Thymus (tissue), 11 donors: ENCODE measurements around the gene SEPHS1. TPM values are rescaled to one million over a fixed set of nuclear protein-coding genes. Genes with fewer than 3 reads are reported as not detected.
A peak's percentile ranks its signal among the peaks of the same experiment; 100 is the strongest.

Source experiments
- DNase-seq, 9 donors: peaks; one replicate each; pipeline ENCODE4 v3.0.0-alpha.2; 2013; ENCODE audit warnings: low spot score in 9 of 9, low read depth in 6 of 9, missing footprints in 1 of 9
- H3K27ac ChIP-seq, 2 donors: one replicate each; pipeline ENCODE4 v1.5.1; 2013; ENCODE audit warnings: control low read depth in 1 of 2, low read depth in 1 of 2, low read length in 1 of 2, mild to moderate bottlenecking in 1 of 2, moderate library complexity in 1 of 2
- H3K27me3 ChIP-seq, 2 donors: one replicate each; pipeline ENCODE4 v1.5.1; 2013; ENCODE audit warnings: low read length in 1 of 2; ENCODE audit not compliant: control insufficient read depth in 2 of 2, insufficient read depth in 1 of 2
- H3K36me3 ChIP-seq, 2 donors: one replicate each; pipeline ENCODE4 v1.5.1; 2013; ENCODE audit warnings: low read length in 1 of 2, mild to moderate bottlenecking in 1 of 2, moderate library complexity in 1 of 2; ENCODE audit not compliant: control insufficient read depth in 2 of 2, insufficient read depth in 2 of 2
- H3K4me1 ChIP-seq, 2 donors: one replicate each; pipeline ENCODE4 v1.5.1; 2013; ENCODE audit warnings: low read length in 2 of 2; ENCODE audit not compliant: control insufficient read depth in 2 of 2, insufficient read depth in 2 of 2
- H3K4me3 ChIP-seq, 2 donors: one replicate each; pipeline ENCODE4 v1.5.1; 2013; ENCODE audit warnings: low read length in 2 of 2, control low read depth in 1 of 2, mild to moderate bottlenecking in 1 of 2
- H3K9me3 ChIP-seq, 2 donors: one replicate each; pipeline ENCODE4 v1.5.1; 2013; ENCODE audit warnings: low read length in 1 of 2, mild to moderate bottlenecking in 1 of 2; ENCODE audit not compliant: control insufficient read depth in 2 of 2, insufficient read depth in 1 of 2
- WGBS: extraction: QIAGEN DNeasy Blood & Tissue Kit; methylation state at CpG from one replicate; pipeline ENCODE4 v1.1.7; 2013; 5-methylcytosine and 5-hydroxymethylcytosine counted together
- polyA plus RNA-seq: library from polyadenylated mRNA; stranded (reverse); fragments of 200-250 nt; gene quantifications from one replicate; pipeline ENCODE4 v1.2.3, GENCODE V29; 2013
- total RNA-seq: library from RNA; stranded (reverse); fragments of 120-200 nt; gene quantifications from one replicate; pipeline ENCODE4 v1.2.4, GENCODE V29; 2013
- donor health status: healthy.

The SEPHS1 gene
- total and polyA plus RNA-seq, 2 donors: 33.2 to 51.1 TPM

GRCh38 chr10:13351340-13351915, 3.3 kb upstream of the SEPHS1 start:
- 68% methylated on average over 11 of the region's 11 CpGs for WGBS
- Histone ChIP-seq H3K4me3 (no peak overlapping the region), H3K27me3 (peaks cover 0 to 45% of the 10 kb centered on the region in 2 donors), H3K4me1 (peaks cover 19 to 35% of the 10 kb centered on the region in 2 donors), H3K36me3 (no peaks in the 10 kb centered on the region), H3K9me3 (no peaks in the 10 kb centered on the region), H3K27ac (no peak overlapping the region)
- DNase-seq: peak in 5 of 9 donors; percentile 58 to 85 (median 70)

GRCh38 chr10:13349463-13350274, 1.6 kb upstream of the SEPHS1 start:
- Histone ChIP-seq H3K9me3 (no peaks in the 10 kb centered on the region), H3K27ac (no peak overlapping the region), H3K4me3 (peak overlapping the region; percentile 71 to 97), H3K36me3 (no peaks in the 10 kb centered on the region), H3K27me3 (peaks cover 0 to 42% of the 10 kb centered on the region in 2 donors), H3K4me1 (peaks cover 26 to 49% of the 10 kb centered on the region in 2 donors)
- peak in 2 of 9 donors; percentile 25 to 44 for DNase-seq
- WGBS: 3% methylated on average over 25 of the region's 25 CpGs

GRCh38 chr10:13347500-13348156, 465 bp downstream of the SEPHS1 start:
- peak in 5 of 9 donors; percentile 68 to 89 (median 76) for DNase-seq
- Histone ChIP-seq H3K27me3 (peaks cover 0 to 32% of the 10 kb centered on the region in 2 donors), H3K4me1 (peaks cover 26 to 49% of the 10 kb centered on the region in 2 donors), H3K4me3 (peak overlapping the region; percentile 55 to 97), H3K27ac (peak overlapping the region in 1 of 2 donors; percentile 96), H3K9me3 (no peaks in the 10 kb centered on the region), H3K36me3 (peaks cover 0 to 13% of the 10 kb centered on the region in 2 donors)
- under 1% methylated on average over 108 of the region's 109 CpGs for WGBS

GRCh38 chr10:13347043-13347499, 1.0 kb downstream of the SEPHS1 start:
- Histone ChIP-seq H3K27ac (peak overlapping the region; percentile 68 to 94), H3K4me1 (peaks cover 26 to 47% of the 10 kb centered on the region in 2 donors), H3K27me3 (peaks cover 0 to 27% of the 10 kb centered on the region in 2 donors), H3K9me3 (no peaks in the 10 kb centered on the region), H3K4me3 (peak overlapping the region; percentile 55 to 97), H3K36me3 (peaks cover 0 to 14% of the 10 kb centered on the region in 2 donors)
- whole genome bisulfite sequencing: under 1% methylated on average over 47 of the region's 47 CpGs
- DNase-seq: peak in 2 of 9 donors; percentile 23 to 46

GRCh38 chr10:13346283-13347042, 1.6 kb downstream of the SEPHS1 start:
- peak in 1 of 9 donors; percentile 38 for DNase-seq
- H3K4me1 ChIP-seq: peaks cover 20 to 46% of the 10 kb centered on the region in 2 donors
- H3K27me3 ChIP-seq: peaks cover 0 to 21% of the 10 kb centered on the region in 2 donors
- H3K4me3 ChIP-seq: peak overlapping the region; percentile 55 to 97
- H3K27ac ChIP-seq: peak overlapping the region; percentile 68 to 94
- WGBS: 55% methylated on average over 18 of the region's 18 CpGs
- no peaks in the 10 kb centered on the region for H3K9me3 ChIP-seq
- peaks cover 0 to 14% of the 10 kb centered on the region in 2 donors for H3K36me3 ChIP-seq

- H3K36me3 ChIP-seq: peaks cover 16 to 52% of the 10 kb centered on the region in 2 donors
- peak in 5 of 9 donors; percentile 59 to 88 (median 74) for DNase-seq
- 42% methylated on average over 12 of the region's 12 CpGs for WGBS
- no peak overlapping the region for H3K4me3 ChIP-seq
- H3K9me3 ChIP-seq: no peaks in the 10 kb centered on the region
- H3K27me3 ChIP-seq: no peaks in the 10 kb centered on the region
- H3K27ac ChIP-seq: peak overlapping the region; percentile 62 to 68
- H3K4me1 ChIP-seq: peaks cover 6 to 35% of the 10 kb centered on the region in 2 donors
Measured at GRCh38 chr10:13340626-13341376, 7.3 kb downstream of the SEPHS1 start.

GRCh38 chr10:13340068-13340467, 8.0 kb downstream of the SEPHS1 start:
- H3K4me3 ChIP-seq: no peak overlapping the region
- peaks cover 20 to 57% of the 10 kb centered on the region in 2 donors for H3K36me3 ChIP-seq
- H3K4me1 ChIP-seq: peaks cover 5 to 30% of the 10 kb centered on the region in 2 donors
- H3K27ac ChIP-seq: peak overlapping the region in 1 of 2 donors; percentile 68
- WGBS: 79% methylated on average over 9 of the region's 9 CpGs
- DNase-seq: peak in 1 of 9 donors; percentile 46
- H3K27me3 ChIP-seq: no peaks in the 10 kb centered on the region
- H3K9me3 ChIP-seq: no peaks in the 10 kb centered on the region
